ENCODE results near the gene TMEM163. TPM values are rescaled to one million over a fixed set of nuclear protein-coding genes. Genes with fewer than 3 reads are reported as not detected.
"Not testable (repeated sequence)": the region's sequence is repeated elsewhere in the genome, so short reads cannot be mapped to it uniquely, and the experiment has no call there.

Gene TMEM163
- total RNA-seq, 2 donors from 2014 or later: 0.16 TPM; not detected in 1

- Mint-ChIP-seq H3K9me3 (no peaks in the 10 kb centered on the region), H3K36me3 (no peaks in the 10 kb centered on the region), H3K27ac (no peak overlapping the region)
- no peak for ATAC-seq
- DNase-seq (ENCODE audit: low spot score in 2 of 2): no peak
These were observed 228.2 kb downstream of the TMEM163 start for GRCh38 chr2:134490559-134490958.

- Mint-ChIP-seq H3K27ac (no peak overlapping the region), H3K36me3 (no peaks in the 10 kb centered on the region), H3K9me3 (no peaks in the 10 kb centered on the region)
- DNase-seq (ENCODE audit: low spot score in 2 of 2) (no peak), ATAC-seq (no peak)
These were observed 228.9 kb downstream of the TMEM163 start for GRCh38 chr2:134489732-134490384.

GRCh38 chr2:134482766-134483340, 235.9 kb downstream of the TMEM163 start:
- no peaks in the 10 kb centered on the region for H3K9me3 Mint-ChIP-seq
- no peak for ATAC-seq
- H3K36me3 Mint-ChIP-seq: no peaks in the 10 kb centered on the region
- no peak overlapping the region for H3K27ac Mint-ChIP-seq
- no peak for DNase-seq (ENCODE audit: low spot score in 2 of 2)

- DNase-seq (ENCODE audit: low spot score in 2 of 2) (no peak), ATAC-seq (no peak)
- Mint-ChIP-seq H3K36me3 (no peaks in the 10 kb centered on the region), H3K27ac (no peak overlapping the region), H3K9me3 (no peaks in the 10 kb centered on the region)
These were observed 236.6 kb downstream of the TMEM163 start for GRCh38 chr2:134482131-134482723.

- DNase-seq (ENCODE audit: low spot score in 2 of 2) (no peak), ATAC-seq (no peak)
- H3K36me3 Mint-ChIP-seq: no peaks in the 10 kb centered on the region
- H3K9me3 Mint-ChIP-seq: no peaks in the 10 kb centered on the region
- H3K27ac Mint-ChIP-seq: no peak overlapping the region
These were observed 239.0 kb downstream of the TMEM163 start for GRCh38 chr2:134479696-134480330.

- not testable (repeated sequence) for H3K36me3 Mint-ChIP-seq; H3K27ac Mint-ChIP-seq; DNase-seq (ENCODE audit: low spot score in 2 of 2); ATAC-seq
- peaks cover 5 to 17% of the 10 kb centered on the region in 2 donors for H3K9me3 Mint-ChIP-seq
These were observed 241.8 kb downstream of the TMEM163 start for GRCh38 chr2:134476982-134477381.

GRCh38 chr2:134470561-134471168, 248.1 kb downstream of the TMEM163 start:
- peaks cover 0 to 8% of the 10 kb centered on the region in 2 donors for H3K36me3 Mint-ChIP-seq
- H3K27ac Mint-ChIP-seq: no peak overlapping the region
- ATAC-seq: no peak
- DNase-seq (ENCODE audit: low spot score in 2 of 2): no peak
- H3K9me3 Mint-ChIP-seq: peaks cover 5 to 19% of the 10 kb centered on the region in 2 donors

- peaks cover 5 to 19% of the 10 kb centered on the region in 2 donors for H3K9me3 Mint-ChIP-seq
- H3K36me3 Mint-ChIP-seq: peaks cover 0 to 8% of the 10 kb centered on the region in 2 donors
- ATAC-seq (no peak), DNase-seq (ENCODE audit: low spot score in 2 of 2) (no peak)
- H3K27ac Mint-ChIP-seq: no peak overlapping the region
These were observed 249.2 kb downstream of the TMEM163 start for GRCh38 chr2:134469516-134470115.

- DNase-seq (ENCODE audit: low spot score in 2 of 2): no peak
- ATAC-seq: no peak
- H3K36me3 Mint-ChIP-seq: peaks cover 0 to 8% of the 10 kb centered on the region in 2 donors
- H3K9me3 Mint-ChIP-seq: peaks cover 5 to 15% of the 10 kb centered on the region in 2 donors
- H3K27ac Mint-ChIP-seq: no peak overlapping the region
These were observed 250.0 kb downstream of the TMEM163 start for GRCh38 chr2:134468776-134469175.

- Mint-ChIP-seq H3K9me3 (peaks cover under 1 to 9% of the 10 kb centered on the region in 2 donors), H3K27ac (no peak overlapping the region), H3K36me3 (peaks cover 0 to 6% of the 10 kb centered on the region in 2 donors)
- DNase-seq (ENCODE audit: low spot score in 2 of 2): no peak
- no peak for ATAC-seq
These were observed 250.6 kb downstream of the TMEM163 start for GRCh38 chr2:134468164-134468563.

- H3K36me3 Mint-ChIP-seq: no peaks in the 10 kb centered on the region
These were observed 252.7 kb downstream of the TMEM163 start for GRCh38 chr2:134466141-134466540.

GRCh38 chr2:134465228-134466105, 253.3 kb downstream of the TMEM163 start:
- Mint-ChIP-seq H3K27ac (no peak overlapping the region), H3K9me3 (no peaks in the 10 kb centered on the region), H3K36me3 (no peaks in the 10 kb centered on the region)
- ATAC-seq (peak in 1 of 2 donors; percentile 9), DNase-seq (ENCODE audit: low spot score in 2 of 2) (no peak)

More at GRCh38 chr2:134466141-134466540, 252.7 kb downstream of the TMEM163 start:
- no peaks in the 10 kb centered on the region for H3K9me3 Mint-ChIP-seq
- DNase-seq (ENCODE audit: low spot score in 2 of 2) (no peak), ATAC-seq (peak in 1 of 2 donors; percentile 37)
- H3K27ac Mint-ChIP-seq: peak overlapping the region in 1 of 2 donors; percentile 18

GRCh38 chr2:134463699-134464022, 255.1 kb downstream of the TMEM163 start:
- Mint-ChIP-seq H3K9me3 (no peaks in the 10 kb centered on the region), H3K27ac (no peak overlapping the region), H3K36me3 (no peaks in the 10 kb centered on the region)
- no peak for ATAC-seq
- no peak for DNase-seq (ENCODE audit: low spot score in 2 of 2)

GRCh38 chr2:134462791-134463698, 255.8 kb downstream of the TMEM163 start:
- H3K9me3 Mint-ChIP-seq: no peaks in the 10 kb centered on the region
- ATAC-seq: no peak
- H3K36me3 Mint-ChIP-seq: no peaks in the 10 kb centered on the region

GRCh38 chr2:134462275-134462674, 256.5 kb downstream of the TMEM163 start:
- ATAC-seq: no peak
- DNase-seq (ENCODE audit: low spot score in 2 of 2): no peak
- Mint-ChIP-seq H3K27ac (peak overlapping the region in 1 of 2 donors; percentile 31), H3K36me3 (no peaks in the 10 kb centered on the region), H3K9me3 (no peaks in the 10 kb centered on the region)

More at GRCh38 chr2:134462791-134463698, 255.8 kb downstream of the TMEM163 start:
- H3K27ac Mint-ChIP-seq: no peak overlapping the region
- DNase-seq (ENCODE audit: low spot score in 2 of 2): no peak
